GM19468 (cell line): ENCODE data around the gene ADAMTS2.

Experiments used
- ATAC-seq: cut with Tn5 transposase; IDR thresholded peaks from one replicate; pipeline ENCODE4 v1.9.1; 2021; ENCODE audit warnings: mild to moderate bottlenecking, moderate library complexity, moderate number of reproducible peaks; ENCODE audit not compliant: unreplicated experiment; ENCODE audit errors: extremely low read depth

ADAMTS2 gene

GRCh38 chr5:179137643-179138567 lies 207.4 kb downstream of the ADAMTS2 start:
- no peak for ATAC-seq

- ATAC-seq, result no peak
Observed at GRCh38 chr5:179137016-179137642, 208.1 kb downstream of the ADAMTS2 start.

- ATAC-seq, result no peak
Observed at GRCh38 chr5:179135441-179136215, 209.6 kb downstream of the ADAMTS2 start.

- ATAC-seq, result no peak
Observed at GRCh38 chr5:179135006-179135405, 210.3 kb downstream of the ADAMTS2 start.

GRCh38 chr5:179134511-179134910 lies 210.8 kb downstream of the ADAMTS2 start:
- no peak for ATAC-seq

- no peak for ATAC-seq
Observed at GRCh38 chr5:179132586-179133355, 212.5 kb downstream of the ADAMTS2 start.

- no peak for ATAC-seq
Observed at GRCh38 chr5:179131886-179132585, 213.2 kb downstream of the ADAMTS2 start.

- no peak for ATAC-seq
Observed at GRCh38 chr5:179131321-179131835, 213.9 kb downstream of the ADAMTS2 start.

- no peak for ATAC-seq
Observed at GRCh38 chr5:179130101-179130681, 215.1 kb downstream of the ADAMTS2 start.

GRCh38 chr5:179129607-179130071 lies 215.6 kb downstream of the ADAMTS2 start:
- no peak for ATAC-seq

GRCh38 chr5:179128976-179129375 lies 216.3 kb downstream of the ADAMTS2 start:
- ATAC-seq, result no peak

GRCh38 chr5:179128041-179128365 lies 217.3 kb downstream of the ADAMTS2 start:
- no peak for ATAC-seq

GRCh38 chr5:179127136-179128040 lies 217.9 kb downstream of the ADAMTS2 start:
- no peak for ATAC-seq

GRCh38 chr5:179126506-179126991 lies 218.7 kb downstream of the ADAMTS2 start:
- no peak for ATAC-seq

- no peak for ATAC-seq
Observed at GRCh38 chr5:179125789-179126505, 219.3 kb downstream of the ADAMTS2 start.

- no peak for ATAC-seq
Observed at GRCh38 chr5:179124853-179125788, 220.1 kb downstream of the ADAMTS2 start.
